NCI-H128 (cell line): ENCODE results near the gene CPN1.
A peak's percentile ranks its signal among the peaks of the same experiment; 100 is the strongest.
"Not testable (repeated sequence)": the region's sequence is repeated elsewhere in the genome, so short reads cannot be mapped to it uniquely, and the experiment has no call there.

Experiments
- DNase-seq: peaks from one replicate; lab custom pipeline; 2025; ENCODE audit not compliant: unreplicated experiment; lab: John Stamatoyannopoulos, UW

CPN1 gene

DNA sequence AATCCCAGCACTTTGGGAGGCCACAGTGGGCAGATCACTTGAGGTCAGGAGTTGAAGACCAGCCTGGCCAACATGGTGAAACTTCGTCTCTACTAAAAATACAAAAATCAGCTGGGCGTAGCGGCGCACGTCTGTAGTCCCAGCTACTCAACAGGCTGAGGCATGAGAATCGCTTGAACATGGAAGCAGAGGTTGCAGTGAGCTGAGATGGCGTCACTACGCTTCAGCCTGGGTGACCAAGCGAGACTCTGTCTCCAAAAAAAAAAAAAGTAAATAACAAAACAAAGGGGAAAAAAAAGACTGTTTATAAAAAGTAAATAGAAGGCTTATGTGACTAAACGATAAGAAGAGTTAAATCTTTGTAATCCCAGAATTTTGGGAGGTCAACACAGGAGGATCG, 56.9 kb downstream of the CPN1 start:
- no peak for DNase-seq

DNA sequence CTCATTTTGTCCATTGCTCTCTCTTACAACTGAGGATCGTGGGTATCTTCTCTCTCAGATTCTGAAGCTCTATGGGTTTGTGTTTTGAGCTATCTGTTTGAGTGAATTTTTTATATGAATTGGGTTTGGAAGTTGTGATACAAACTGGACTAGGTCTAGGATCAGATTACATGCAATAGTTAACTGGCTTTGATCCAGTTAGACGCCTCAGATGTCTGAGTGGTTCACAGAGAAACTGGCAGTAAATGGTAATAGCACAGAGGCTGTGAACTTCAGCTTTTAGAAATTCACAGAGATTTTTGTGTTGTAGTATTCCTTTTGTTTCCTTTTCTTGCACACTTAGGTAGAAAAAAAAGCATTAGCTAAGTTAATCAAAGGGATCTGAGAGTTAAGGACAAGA, 59.3 kb downstream of the CPN1 start:
- no peak for DNase-seq

DNA sequence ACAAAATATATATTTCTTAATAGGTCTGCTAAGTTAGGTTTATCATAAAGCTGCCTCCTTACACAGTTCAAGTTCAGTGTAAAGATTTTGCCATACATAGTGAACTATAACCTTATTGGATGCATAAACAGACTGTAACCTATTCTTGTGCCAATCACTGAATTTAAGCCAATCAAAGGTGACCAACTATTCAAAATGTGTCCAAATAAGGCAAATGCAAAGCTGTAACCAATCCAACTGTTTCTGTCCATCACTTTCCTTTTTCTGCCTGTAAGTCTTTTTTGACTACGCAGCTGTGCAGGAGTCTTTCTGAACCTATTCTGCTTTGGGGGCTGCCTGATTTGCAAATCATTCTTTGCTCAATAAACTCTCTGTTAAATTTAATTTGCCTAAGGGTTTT, 60.3 kb downstream of the CPN1 start:
- no peak for DNase-seq

DNA sequence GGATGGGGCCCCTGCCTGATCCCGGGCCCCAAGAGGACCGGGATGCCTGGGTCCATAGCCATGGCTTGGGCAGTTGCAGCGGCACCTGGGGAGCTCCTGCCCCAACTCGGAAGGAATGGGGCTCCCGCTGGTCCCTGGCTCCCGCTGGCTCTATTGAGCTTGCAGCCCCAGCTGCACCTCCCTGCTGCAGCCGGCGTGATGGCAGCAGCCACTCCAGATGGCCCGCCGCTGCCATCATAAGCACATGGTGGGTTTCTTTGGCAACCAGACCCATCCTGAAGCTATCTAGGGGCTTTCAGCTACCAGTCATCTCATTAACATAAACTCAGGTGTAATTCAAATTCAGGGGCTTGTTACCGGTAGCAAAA, 60.8 kb downstream of the CPN1 start:
- DNase-seq = peak; percentile 11

DNA sequence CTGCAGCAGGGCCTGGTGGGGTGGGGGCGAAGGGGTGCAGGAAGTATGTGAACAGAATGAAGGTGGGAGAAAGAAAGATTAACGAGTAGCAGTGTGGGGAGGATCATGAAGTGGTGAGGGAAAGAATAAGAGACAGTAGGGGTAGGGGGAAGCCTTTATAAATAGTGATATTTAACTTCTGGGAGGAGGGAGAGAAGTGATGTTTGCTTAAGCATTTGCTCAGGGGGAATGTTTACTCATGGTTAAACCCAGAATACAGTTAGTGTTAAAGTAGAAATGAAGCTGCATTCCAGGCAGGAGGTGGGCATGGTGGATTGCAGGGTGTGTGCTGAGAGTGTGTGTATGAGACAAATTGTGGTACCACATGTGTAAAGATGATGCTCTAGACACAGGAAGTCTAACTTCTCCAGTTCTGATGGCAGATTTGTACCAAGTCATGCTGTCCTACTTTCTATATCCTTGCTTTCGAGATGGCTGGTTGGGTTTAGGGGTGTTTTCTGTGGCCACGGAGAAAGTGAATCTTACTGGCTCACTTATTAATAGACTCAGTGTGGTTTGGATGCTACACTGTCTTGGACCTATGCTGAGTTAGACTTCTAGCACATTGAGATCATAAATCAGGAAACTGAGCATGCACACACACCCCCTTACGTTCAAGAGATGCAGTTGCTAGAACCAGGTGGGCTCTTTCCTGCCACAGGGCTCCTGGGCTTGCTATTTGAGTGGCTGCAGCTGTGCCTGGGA, 61.4 kb downstream of the CPN1 start:
- no peak for DNase-seq

DNA sequence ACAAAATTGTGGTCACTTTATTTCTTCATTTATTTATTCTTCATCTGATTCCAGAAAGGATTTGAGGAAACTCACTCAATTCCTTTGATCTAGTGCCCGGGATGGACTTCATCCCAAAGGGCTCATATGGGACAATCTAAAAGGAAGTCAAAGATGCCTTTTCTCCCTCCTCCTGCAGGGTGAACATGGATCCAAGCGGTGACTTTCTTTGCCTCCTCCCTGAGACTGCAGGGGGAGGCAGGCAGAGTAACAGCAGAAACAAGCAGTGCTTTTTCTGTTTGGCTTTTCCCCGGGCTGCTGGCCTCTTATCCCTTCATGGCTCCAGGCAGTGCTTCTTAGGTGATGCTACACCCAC, 61.9 kb downstream of the CPN1 start:
- DNase-seq = no peak

DNA sequence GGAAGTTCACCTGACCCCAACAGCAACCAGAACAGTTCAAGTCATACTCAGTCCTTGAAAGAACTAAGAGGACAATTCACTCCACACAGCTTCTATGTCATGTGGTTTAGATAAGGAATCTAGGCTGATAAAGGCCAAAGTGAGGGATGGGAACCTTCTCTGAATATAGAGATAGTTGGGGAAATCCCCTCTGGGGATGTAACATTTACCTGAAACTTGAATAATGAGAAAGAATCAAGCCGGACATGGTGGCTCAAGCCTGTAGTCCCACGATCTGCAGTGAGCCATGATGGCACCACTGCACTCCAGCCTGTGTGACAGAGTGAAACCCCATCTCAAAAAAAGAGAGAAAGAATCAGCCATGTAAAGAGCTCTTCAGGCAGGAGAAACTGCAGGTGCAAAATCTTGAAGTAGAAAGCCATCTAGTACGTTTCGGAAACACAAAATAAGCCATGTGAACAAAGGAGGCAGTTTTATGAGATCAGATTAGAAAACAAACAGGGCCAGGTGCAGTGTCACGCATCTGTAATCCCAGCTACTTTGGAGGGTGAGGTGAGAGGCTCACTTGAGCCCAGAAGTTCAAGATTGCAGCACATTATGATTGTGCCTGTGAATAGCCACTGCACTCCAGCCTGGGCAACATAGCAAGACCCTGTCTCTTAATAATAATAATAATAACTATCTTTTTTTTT, 67.5 kb downstream of the CPN1 start:
- peak; percentile 32 for DNase-seq

DNA sequence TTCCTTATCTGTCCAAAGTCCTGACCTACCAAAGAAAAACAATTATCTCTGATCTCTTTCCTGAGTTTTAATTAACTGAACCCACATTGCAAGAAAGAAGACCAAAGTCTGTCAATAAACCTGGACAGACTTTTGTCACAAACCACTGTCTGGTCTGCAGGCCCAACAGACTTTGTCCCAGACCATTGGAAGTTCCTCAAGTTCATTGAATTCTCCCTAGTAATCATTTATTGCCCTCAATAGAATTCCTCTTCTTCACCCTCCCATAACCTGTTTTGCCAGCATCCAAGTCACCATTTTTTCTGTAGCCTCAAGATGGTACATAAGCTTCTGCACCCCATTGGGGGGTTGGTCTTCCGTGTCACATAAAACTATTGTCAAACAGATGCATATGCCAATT, 68.0 kb downstream of the CPN1 start:
- DNase-seq = no peak

DNA sequence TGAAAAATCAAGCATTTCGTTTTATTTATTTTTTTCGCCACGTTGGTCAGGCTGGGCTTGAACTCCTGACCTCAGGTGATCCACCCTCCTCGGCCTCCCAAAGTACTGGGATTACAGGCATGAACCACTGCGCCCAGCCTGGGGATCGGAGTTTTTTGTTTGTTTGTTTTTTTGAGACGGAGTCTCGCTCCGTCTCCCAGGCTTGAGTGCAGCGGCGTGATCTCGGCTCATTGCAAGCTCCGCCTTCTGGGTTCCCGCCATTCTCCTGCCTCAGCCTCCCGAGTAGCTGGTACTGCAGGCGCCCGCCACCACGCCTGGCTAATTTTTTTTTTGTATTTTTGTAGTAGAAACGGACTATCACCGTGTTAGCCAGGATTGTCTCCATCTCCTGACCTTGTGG, 69.8 kb downstream of the CPN1 start:
- not testable (repeated sequence) for DNase-seq

DNA sequence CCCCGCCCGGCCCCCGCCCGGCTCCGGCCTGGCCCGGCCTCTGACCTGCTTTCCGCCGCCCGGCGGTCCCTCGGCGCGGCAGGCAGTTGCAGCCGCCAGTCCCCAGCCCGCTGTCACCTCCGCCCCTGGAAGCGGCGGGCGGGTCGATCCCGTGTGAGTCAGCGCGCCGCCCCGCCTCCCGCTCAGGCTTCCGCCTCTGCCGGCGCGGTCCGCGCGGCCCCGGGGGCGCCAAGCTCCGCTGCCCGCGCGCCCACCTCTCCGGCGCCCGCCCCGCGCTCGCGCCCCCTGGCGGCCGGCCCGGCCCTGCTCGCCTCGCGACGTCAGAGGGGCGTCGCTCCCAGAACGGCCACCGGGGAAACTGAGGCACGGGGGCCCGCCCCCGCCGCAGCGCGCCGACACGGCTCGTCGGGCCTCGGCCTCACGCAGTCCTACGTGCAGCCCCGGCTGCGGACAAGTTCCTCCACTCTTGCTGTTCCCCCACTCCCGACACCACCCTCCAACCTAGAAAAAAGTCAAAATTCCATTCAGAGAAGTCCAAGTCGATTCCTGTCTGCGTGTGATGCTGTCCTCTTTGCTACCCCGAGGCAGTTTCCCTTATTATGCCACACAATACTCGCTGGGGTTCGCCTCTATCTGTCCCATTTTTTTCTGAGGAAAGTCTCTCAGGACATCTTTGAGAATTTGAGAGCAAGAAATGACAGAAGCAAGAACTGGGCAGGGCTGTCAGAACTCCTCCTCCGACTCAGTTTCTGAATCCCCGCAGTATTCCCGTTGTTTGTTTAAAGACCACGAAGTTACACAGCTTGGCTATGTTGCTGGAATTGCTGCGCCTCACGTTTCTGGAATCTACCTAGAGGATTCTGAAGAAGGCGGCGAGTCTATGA, 71.6 kb downstream of the CPN1 start, which contains the start of gene DNMBP:
Gene DNMBP, minus strand, starts transcription at position 155 of the 884 bp plus-strand sequence. CDS start 37,823 bp downstream, outside the sequence.
- peak; percentile 14 for DNase-seq

DNA sequence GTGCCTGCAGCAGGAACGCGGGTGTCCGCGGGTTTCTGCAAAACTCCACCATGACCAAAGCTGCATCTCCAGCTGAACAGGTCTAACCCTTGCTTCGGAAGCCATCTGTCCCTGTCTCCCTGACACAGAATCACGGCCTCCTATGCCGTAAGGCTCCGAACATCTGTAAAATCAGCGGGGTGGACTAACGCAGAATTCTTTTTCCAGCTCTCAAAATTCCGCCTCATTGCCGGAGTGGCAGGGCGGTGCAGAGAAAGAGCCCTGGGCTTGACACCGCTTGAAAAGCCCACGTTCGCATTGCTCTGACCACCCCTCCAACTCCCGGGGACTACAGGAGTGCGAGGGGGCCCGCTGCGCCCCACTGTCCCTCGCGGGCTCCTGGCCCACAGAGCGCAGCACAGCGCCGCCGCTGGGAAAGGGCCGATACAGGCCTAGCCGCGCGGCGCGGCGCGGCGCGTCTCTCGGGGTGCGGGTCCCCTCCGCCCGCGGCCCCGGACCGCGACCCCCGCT, 72.3 kb downstream of the CPN1 start:
- no peak for DNase-seq

DNA sequence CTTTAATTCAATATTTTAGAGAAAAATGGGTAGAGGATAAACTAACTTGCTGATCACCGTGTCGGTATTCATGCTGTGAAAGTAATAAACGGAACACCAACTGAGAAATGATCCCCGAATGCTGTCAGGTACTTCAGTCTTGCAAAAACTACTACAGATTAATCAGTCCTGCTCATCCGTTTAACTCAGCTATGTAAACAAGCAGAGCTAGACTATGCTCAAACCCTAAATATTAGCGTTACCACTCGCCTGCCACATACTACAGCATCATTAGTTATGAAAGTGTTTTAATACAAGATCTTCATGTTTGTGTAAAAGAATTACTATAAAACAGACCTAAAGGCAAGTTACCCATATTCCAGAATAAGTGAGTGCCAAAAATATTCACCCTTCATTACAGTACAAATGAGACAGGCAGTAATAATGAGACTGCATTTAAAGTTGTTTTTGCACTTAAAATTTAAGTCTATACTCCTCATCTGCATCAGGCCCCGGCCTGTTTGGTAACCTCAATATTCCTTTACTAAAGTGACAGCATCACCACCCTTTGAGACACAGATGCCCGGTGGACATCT, 72.9 kb downstream of the CPN1 start:
- DNase-seq = no peak

DNA sequence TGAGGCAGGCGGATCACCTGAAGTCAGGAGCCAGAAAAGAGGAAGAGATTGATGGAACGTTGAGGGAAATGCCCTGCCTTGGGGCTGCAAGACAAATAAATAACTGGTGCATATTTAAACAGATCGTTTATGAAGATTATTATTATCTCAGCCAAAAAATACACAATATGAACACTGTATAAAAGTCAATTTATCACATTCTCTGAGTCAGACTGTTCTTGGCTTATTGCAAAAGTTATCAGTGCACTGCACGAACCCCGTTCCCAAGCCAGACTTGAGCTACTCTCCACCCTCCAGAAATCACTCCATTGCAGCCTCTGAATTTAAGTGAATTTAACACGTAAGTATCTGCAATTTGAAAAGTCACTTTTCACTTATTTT, 73.5 kb downstream of the CPN1 start:
- no peak for DNase-seq

DNA sequence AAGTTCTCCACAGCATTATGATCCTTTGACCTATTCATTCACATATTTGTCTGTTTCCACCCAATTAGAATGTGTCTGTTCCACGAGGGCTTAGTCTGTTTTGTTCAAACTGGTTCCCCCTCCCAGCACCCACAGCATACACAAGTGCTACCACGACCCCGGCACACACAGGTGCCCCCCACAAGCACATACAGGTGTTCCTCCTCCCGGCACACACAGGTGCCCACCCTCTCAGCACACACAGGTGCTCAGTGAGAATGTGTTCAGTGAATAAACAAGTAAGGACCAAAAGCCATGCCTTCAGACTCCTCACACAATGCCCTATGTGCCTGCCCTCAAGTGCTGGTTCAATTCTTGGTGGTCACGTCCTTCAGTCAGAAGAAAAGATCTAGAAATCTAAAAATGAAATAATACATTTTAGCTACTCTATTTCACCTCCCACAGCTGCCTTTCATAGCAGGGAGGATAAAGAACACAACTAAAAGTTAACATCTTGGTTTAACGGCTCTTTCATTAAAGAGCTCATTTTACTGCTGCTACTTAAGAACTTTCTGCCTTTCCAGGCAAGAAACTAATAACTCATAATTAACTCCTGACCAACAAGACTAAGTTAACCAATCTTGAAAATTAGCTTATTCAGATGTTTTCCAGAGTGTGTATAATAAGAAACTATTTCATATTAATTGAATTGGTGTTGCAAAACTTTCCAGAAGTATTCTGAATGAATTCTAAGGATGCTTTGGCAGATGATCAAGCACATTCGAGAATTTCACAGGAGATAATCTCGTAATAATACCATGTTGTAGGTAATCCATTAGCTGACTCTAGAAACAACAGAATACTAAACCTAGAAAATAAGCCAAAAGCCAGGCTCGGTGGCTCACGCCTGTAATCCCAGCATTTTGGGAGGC, 74.2 kb downstream of the CPN1 start:
- DNase-seq = no peak

DNA sequence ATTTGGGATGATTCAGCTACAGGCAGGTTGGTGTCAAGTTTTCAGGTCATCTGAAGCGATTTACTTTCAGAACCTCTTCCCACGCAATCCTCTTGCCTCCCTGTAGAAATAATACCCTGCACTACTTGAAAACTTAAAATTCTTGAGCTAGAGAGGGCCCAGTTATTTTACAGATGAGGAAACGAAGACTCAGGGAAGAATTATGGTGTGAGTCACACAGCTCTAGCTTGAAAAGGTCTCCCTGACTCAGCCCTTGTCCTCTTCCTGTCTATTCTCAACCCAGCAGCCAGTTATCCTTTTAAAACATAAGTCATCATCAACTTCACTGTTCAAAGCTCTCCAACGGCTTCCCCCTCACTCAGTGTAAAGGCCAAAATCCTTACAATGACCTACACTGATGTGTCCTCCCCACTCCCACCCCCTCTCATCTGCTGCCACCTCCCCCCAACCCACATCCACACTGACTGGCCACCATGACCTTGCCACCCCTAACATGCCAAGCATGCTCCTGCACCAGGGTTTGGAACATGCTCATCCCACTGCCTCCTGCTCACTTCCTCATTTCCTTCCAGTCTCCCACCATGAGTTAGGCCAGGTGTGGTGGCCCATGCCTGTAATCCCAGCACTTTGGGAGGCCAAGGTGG, 75.3 kb downstream of the CPN1 start:
- no peak for DNase-seq

DNA sequence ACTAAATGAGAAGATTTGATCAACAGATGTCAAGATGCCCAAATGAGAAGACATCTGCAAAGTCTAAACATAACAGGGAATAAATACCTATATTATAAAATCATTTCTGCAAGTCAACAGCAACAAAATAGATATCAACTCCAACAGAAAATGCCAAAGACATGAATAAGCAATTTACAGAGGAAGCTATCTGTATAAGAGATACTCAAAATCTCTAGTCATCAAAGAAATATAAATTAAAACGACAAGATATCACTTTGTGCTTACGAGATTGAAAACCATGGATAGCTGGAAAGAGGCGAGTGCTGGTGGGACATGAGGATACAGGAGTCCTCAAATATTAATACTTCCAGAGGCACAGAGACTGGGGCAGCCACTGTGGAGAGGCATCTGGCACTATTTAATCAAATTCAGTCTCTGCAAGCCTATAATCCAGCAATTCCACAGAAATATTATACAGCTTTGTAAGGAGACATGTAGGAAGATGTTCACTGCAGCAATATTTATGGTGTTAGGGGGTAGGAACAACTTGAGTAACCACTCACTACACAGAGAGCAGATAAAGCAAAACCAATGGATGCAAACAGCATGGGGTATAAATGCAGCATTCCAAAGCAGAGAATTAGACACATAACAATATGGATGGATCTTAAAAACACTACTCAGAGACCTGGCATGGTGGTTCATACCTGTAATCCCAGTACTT, 76.7 kb downstream of the CPN1 start:
- no peak for DNase-seq

DNA sequence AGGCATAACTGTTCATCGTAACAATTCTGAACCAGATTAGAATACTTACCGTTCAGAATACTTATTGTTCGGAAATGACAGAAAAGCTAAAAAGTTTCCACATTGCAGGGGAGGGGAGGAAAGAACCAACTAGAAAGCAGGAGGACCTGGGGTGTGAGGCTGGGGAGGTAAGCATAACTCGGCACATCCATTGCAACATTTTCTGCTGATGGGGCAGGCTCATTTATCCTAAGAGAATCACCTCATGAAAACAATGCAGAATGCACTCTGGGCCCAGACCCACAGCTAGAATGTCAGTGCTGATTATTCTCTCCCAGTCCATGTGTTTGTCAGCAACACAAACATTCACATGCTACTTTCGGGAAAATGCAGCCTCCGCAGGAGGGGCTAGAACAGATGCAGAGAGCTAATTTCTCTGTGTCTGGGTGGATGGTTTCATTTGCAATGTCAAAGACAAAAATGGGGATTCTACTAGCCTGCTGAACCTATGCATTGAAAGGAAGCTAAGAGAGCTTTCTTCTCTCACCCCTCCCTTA, 81.5 kb downstream of the CPN1 start:
- DNase-seq = no peak

DNA sequence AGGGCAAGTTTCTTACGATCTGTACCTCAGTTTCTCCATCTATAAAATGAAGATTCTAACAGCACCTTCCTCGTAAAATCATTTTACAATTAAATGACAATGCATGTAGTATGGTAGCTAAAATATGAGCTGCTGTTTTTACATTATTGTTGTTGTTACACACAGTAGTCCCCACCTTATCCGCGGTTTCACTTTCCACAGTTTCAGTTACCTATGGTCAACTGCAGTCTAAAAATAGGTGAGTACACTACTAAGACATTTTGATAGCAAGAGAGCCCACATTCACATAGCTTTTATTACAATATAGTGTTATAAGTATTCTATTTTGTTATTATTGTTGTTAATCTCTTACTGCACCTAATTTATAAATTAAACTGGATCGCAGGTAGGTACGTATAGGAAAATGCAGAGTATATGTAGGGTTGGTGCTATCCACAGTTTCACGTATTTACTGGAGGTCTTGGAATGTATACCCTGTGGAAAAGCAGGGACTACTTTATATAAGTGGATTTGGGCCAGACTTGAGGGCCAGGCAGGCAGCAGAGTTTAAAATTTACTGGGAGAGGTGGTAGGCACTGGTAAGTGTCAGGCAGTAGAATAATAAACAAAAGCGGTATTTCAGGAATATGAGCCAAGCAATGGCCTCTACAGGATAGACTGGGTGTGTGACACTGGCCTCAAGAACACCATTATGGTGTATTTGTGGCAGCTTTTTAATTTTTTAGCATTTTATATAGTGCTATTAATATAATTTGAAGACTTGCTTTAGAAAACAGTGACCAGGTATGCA, 82.2 kb downstream of the CPN1 start:
- no peak for DNase-seq
